Endothelial cell (in vitro differentiated cells): Measurements from ENCODE around the gene SH2D4B. TPM values are rescaled to one million over a fixed set of nuclear protein-coding genes. Genes with fewer than 3 reads are reported as not detected.
A peak's percentile ranks its signal among the peaks of the same experiment; 100 is the strongest.

Experiments
- DNase-seq: peaks from one replicate; pipeline ENCODE4 v3.0.0; 2021; ENCODE audit warnings: low spot score
- H3K27ac Mint-ChIP-seq: one replicate; pipeline ENCODE4 v1.8.0; 2021; ENCODE audit warnings: mixed read lengths, inconsistent platforms; ENCODE audit not compliant: unreplicated experiment
- H3K27me3 Mint-ChIP-seq: one replicate; pipeline ENCODE4 v1.8.0; 2021; ENCODE audit warnings: mild to moderate bottlenecking, moderate library complexity, mixed read lengths, inconsistent platforms; ENCODE audit not compliant: unreplicated experiment
- H3K36me3 Mint-ChIP-seq: one replicate; pipeline ENCODE4 v1.8.0; 2021; ENCODE audit warnings: mild to moderate bottlenecking, low read depth, mixed read lengths, inconsistent platforms; ENCODE audit not compliant: unreplicated experiment
- H3K4me1 Mint-ChIP-seq: one replicate; pipeline ENCODE4 v1.8.0; 2021; ENCODE audit warnings: mild to moderate bottlenecking, mixed read lengths, inconsistent platforms; ENCODE audit not compliant: unreplicated experiment
- H3K4me3 Mint-ChIP-seq: one replicate; pipeline ENCODE4 v1.8.0; 2021; ENCODE audit warnings: mild to moderate bottlenecking, mixed read lengths, inconsistent platforms; ENCODE audit not compliant: unreplicated experiment
- H3K9me3 Mint-ChIP-seq: one replicate; pipeline ENCODE4 v1.8.0; 2021; ENCODE audit warnings: mixed read lengths, inconsistent platforms; ENCODE audit not compliant: unreplicated experiment
- total RNA-seq: library from RNA; stranded (reverse); fragmentation: NEBNext Ultra II Directional; extraction: Animal tissue kit (Norgen Biotek cat#: 25700); gene quantifications from one replicate; pipeline ENCODE4 v1.2.1, GENCODE V29; 2021; ENCODE audit not compliant: unreplicated experiment
- TF ChIP-seq, protein P1 (sequence below): fragments of 200-600 bp; sonication (generic); IDR thresholded peaks from one replicate; pipeline ENCODE4 v1.5.0; 2021; ENCODE audit warnings: antibody characterized with exemption; ENCODE audit not compliant: unreplicated experiment

The SH2D4B gene
- total RNA-seq, 1 donor from 2014 or later = 0.23 TPM

DNA sequence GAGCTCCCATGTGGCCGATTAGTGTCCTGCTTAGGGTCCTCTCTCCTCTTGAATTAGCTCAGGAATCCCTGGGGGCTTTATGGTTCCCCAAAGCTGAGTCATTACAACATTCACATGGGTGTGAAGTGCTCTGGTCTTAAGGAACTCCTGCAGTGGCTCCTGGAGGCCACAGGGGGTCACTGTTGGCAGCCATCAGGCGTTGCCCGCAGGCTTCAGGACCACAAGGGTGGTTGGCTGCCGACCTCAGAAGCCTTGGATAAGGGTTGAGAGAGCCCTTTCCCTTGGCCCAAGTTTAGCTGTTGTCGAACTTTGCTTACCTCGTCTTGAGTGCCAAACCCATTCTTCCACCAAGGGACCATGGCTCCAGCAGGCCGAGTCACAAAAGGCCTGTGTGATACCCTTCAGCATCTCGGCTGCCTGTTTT, 61.7 kb downstream of the SH2D4B start:
- Mint-ChIP-seq H3K9me3 (no peaks in the 10 kb centered on the region), H3K4me1 (no peaks in the 10 kb centered on the region), H3K4me3 (no peak overlapping the region), H3K36me3 (no peaks in the 10 kb centered on the region), H3K27ac (no peak overlapping the region), H3K27me3 (peaks cover 6% of the 10 kb centered on the region)
- TF ChIP-seq, protein P1, sequence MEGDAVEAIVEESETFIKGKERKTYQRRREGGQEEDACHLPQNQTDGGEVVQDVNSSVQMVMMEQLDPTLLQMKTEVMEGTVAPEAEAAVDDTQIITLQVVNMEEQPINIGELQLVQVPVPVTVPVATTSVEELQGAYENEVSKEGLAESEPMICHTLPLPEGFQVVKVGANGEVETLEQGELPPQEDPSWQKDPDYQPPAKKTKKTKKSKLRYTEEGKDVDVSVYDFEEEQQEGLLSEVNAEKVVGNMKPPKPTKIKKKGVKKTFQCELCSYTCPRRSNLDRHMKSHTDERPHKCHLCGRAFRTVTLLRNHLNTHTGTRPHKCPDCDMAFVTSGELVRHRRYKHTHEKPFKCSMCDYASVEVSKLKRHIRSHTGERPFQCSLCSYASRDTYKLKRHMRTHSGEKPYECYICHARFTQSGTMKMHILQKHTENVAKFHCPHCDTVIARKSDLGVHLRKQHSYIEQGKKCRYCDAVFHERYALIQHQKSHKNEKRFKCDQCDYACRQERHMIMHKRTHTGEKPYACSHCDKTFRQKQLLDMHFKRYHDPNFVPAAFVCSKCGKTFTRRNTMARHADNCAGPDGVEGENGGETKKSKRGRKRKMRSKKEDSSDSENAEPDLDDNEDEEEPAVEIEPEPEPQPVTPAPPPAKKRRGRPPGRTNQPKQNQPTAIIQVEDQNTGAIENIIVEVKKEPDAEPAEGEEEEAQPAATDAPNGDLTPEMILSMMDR = peak; percentile 84
- DNase-seq = peak; percentile 69

DNA sequence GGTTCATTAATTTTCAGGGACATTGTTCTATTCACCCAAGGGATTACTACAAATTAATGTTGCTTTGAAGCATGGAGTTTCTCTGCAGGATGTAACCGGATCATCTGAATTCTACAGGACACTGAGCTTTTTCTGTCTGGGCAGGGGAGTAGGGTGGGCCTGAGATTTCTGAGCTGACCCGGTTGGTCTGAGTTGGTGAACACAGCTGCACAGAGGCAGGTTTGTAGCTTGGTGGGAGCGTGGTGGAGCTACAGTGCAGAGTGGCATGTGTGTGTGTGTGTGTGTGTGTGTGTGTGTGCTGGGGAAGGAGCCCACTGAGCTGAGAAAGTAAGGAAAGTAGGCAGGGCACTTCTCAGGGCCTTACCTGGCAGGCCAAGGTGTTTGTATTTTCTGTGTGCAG, 62.6 kb downstream of the SH2D4B start:
- no peak for DNase-seq
- no peaks in the 10 kb centered on the region for H3K4me1 Mint-ChIP-seq
- no peak overlapping the region for H3K4me3 Mint-ChIP-seq
- peaks cover 6% of the 10 kb centered on the region for H3K27me3 Mint-ChIP-seq
- H3K27ac Mint-ChIP-seq = no peak overlapping the region
- TF ChIP-seq, protein P1 = no peak
- H3K36me3 Mint-ChIP-seq = no peaks in the 10 kb centered on the region
- H3K9me3 Mint-ChIP-seq = no peaks in the 10 kb centered on the region

DNA sequence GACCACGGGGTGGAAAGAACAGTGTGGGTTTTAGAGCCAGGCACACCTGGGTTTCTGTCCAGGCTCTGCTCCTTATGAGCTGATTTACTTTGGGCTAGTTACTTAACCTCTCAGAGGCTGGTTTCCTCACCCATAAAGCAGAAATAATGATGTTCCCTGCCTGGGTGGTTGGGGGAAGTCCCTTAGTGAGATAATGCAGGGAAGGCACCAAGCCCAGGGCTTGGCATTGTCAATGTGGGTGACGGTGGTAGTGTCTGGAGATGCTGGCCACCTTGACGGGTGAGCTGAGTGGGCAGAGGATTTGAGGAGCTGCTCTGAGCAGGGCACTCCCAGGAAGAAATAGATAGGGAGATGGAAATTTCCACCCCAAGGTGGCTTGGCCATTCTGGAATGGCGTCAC, 65.2 kb downstream of the SH2D4B start:
- Mint-ChIP-seq H3K4me1 (peaks cover 9% of the 10 kb centered on the region), H3K9me3 (no peaks in the 10 kb centered on the region), H3K27ac (no peak overlapping the region), H3K4me3 (no peak overlapping the region), H3K27me3 (peaks cover 5% of the 10 kb centered on the region), H3K36me3 (no peaks in the 10 kb centered on the region)
- TF ChIP-seq, protein P1 = no peak
- no peak for DNase-seq

DNA sequence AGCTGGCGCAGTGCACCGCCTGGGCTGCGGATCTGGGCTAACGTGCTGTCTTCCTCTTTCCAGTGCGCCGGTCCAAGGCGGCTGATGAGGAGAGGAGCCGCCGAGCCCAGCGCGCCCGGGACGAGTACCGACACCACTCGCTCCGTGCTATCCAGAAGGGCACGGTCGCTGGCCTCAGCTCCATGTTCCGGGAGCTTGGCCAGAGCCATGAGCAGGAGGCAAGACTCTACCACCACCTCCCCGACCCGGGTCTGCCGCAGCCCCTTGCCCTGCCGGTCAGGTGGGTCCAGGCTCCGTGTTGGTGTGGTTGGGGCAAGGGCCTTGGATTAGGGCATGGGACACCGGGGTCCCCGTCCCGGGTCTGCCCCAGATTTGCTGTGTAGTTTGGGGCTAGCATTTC, 65.8 kb downstream of the SH2D4B start:
- no peak for DNase-seq
- no peak overlapping the region for H3K4me3 Mint-ChIP-seq
- peaks cover 15% of the 10 kb centered on the region for H3K4me1 Mint-ChIP-seq
- no peaks in the 10 kb centered on the region for H3K9me3 Mint-ChIP-seq
- TF ChIP-seq, protein P1 = no peak
- H3K36me3 Mint-ChIP-seq = no peaks in the 10 kb centered on the region
- peaks cover 5% of the 10 kb centered on the region for H3K27me3 Mint-ChIP-seq
- no peak overlapping the region for H3K27ac Mint-ChIP-seq

DNA sequence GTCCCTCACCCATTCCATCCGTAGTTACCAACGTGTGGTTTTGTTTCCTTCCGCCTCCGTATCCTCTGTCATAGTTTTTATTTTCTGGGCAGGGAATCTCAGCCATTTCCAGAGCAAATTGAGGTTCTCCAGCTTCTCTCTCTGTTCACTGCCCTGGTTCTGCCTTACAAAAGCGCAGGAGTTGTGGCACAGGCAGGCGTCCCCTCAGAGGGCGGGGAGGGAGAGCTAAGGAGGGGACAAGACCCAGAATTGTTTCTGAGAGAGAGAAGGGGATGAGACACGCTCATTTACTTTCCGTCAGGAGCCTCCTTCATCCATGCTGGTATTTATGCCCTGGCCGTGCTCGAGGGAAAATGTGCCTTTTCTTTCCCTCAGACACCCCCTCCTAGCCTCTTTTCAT, 71.0 kb downstream of the SH2D4B start:
- H3K4me3 Mint-ChIP-seq = no peak overlapping the region
- no peaks in the 10 kb centered on the region for H3K9me3 Mint-ChIP-seq
- H3K4me1 Mint-ChIP-seq = peaks cover 19% of the 10 kb centered on the region
- no peak overlapping the region for H3K27ac Mint-ChIP-seq
- H3K36me3 Mint-ChIP-seq = no peaks in the 10 kb centered on the region
- no peak for DNase-seq
- TF ChIP-seq, protein P1 = no peak
- H3K27me3 Mint-ChIP-seq = peaks cover 7% of the 10 kb centered on the region
